Pancreas (tissue), 10 donors: ENCODE measurements around the gene PSEN2. TPM values are rescaled to one million over a fixed set of nuclear protein-coding genes. Genes with fewer than 3 reads are reported as not detected.
A peak's percentile ranks its signal among the peaks of the same experiment; 100 is the strongest.

Experiments used
- ATAC-seq, 4 donors: fragments of 200-7000 bp; cut with Tn5 transposase; one replicate each; pipeline versions ENCODE4 v1.8.0 to v1.9.1; 2020; ENCODE audit warnings: mild to moderate bottlenecking in 4 of 4, moderate library complexity in 4 of 4
- DNase-seq, 6 donors: peaks; one replicate each; pipeline ENCODE4 v3.0.0-alpha.2; 2020
- FAIRE-seq: peaks from 2 replicates; lab custom pipeline; 2012; peaks lifted over from hg19 to GRCh38; lab: Jason Lieb, UNC
- H3K27ac ChIP-seq, 4 donors: fragments of 200-600 bp; sonication (generic); 1 replicate in 3 of 4; 2 replicates in 1 of 4; pipeline versions ENCODE4 v1.5.0 to v1.8.0; 2020
- H3K27me3 ChIP-seq, 4 donors: fragments of 200-600 bp; one replicate each; pipeline ENCODE4 v1.8.0; 2021
- H3K36me3 ChIP-seq, 3 donors: fragments of 200-600 bp; sonication (generic) in 1 of 3; one replicate each; pipeline versions ENCODE4 v1.5.0 to v1.8.0; 2020 to 2021
- H3K4me1 ChIP-seq, 3 donors: fragments of 200-600 bp; one replicate each; pipeline ENCODE4 v1.8.0; 2021
- H3K4me3 ChIP-seq, 4 donors: fragments of 200-600 bp; sonication (generic) in 2 of 4; one replicate each; pipeline versions ENCODE4 v1.5.0 to v1.8.0; 2020 to 2021
- H3K9me3 ChIP-seq, 4 donors: fragments of 200-600 bp; one replicate each; pipeline ENCODE4 v1.8.0; 2021
- CTCF ChIP-seq, 4 donors: fragments of 200-600 bp; sonication (generic) in 3 of 4; IDR thresholded peaks; one replicate each; pipeline versions ENCODE4 v1.5.0 to v1.8.0; 2021; ENCODE audit warnings: antibody characterized with exemption in 4 of 4
- WGBS, 2 donors: extraction: QIAGEN DNeasy Blood & Tissue Kit; methylation state at CpG; one replicate each; pipeline ENCODE4 v1.1.7; 2013; 5-methylcytosine and 5-hydroxymethylcytosine counted together
- intact Hi-C, 3 donors: fragments of 100-400 bp; cut with DNase I; formaldehyde crosslinking; loops; one replicate each; pipeline versions ENCODE4 v1.11.1 to v1.14.2; 2022
- polyA plus RNA-seq, 2 donors: library from polyadenylated mRNA; stranded (reverse); fragments of 200-250 nt; gene quantifications; one replicate each; pipeline ENCODE4 v1.2.3, GENCODE V29; 2013
- total RNA-seq, 6 donors: library from RNA; stranded (reverse); fragmentation: NEBNext Ultra II Directional in 4 of 6; extraction: Animal tissue kit (Norgen Biotek cat#: 25700) in 4 of 6; gene quantifications; one replicate each; pipeline versions ENCODE4 v1.2.1 to v1.2.4, GENCODE V29; 2021 to 2023
- donor health status: healthy with polysubstance abuse.
- donor health status: DM: no; HTN: no; CAD: no; lungs with moderate emphysema.
- donor health status: DM: no; HTN: no; CAD: no.
- donor health status: control.
- donor health status: control.
- donor health status: Bipolar disorder and iron deficiency.
- donor health status: DM: yes; HTN: yes; CAD: no.
- donor health status: DM: no; HTN: no; CAD: no.
- donor health status: DM: no; HTN: no; CAD: no.
- donor health status: DM: yes; HTN: yes; CAD: no.

Gene PSEN2
- total and polyA plus RNA-seq, 8 donors: 31.4 to 70.2 (median 40.7) TPM

GRCh38 chr1:226875641-226876295 is 5.4 kb downstream of the PSEN2 start:
- no peak for FAIRE-seq
- 22 to 26% methylated on average over 11 of the region's 11 CpGs for WGBS, 2 donors
- Histone ChIP-seq H3K27ac (peak overlapping the region; percentile 17 to 88 (median 60)), H3K27me3 (no peaks in the 10 kb centered on the region), H3K4me3 (no peak overlapping the region), H3K4me1 (peaks cover 6 to 27% (median 26%) of the 10 kb centered on the region in 3 donors), H3K36me3 (peaks cover 0 to 16% (median 13%) of the 10 kb centered on the region in 3 donors), H3K9me3 (no peaks in the 10 kb centered on the region)
- intact Hi-C loops: no loop called here
- no peak for TF ChIP-seq CTCF (IDR thresholded peaks at IDR 0.05)
- peak; percentile 35 to 78 (median 60) for ATAC-seq
- peak in 5 of 6 donors; percentile 56 to 81 (median 76) for DNase-seq

- H3K36me3 ChIP-seq: peaks cover 3 to 16% (median 16%) of the 10 kb centered on the region in 3 donors
These were observed 7.3 kb downstream of the PSEN2 start for GRCh38 chr1:226877669-226878068.

GRCh38 chr1:226880372-226881287 is 10.2 kb downstream of the PSEN2 start:
- no peak for FAIRE-seq
- no peak for ATAC-seq

More at GRCh38 chr1:226877669-226878068, 7.3 kb downstream of the PSEN2 start:
- Histone ChIP-seq H3K27me3 (no peaks in the 10 kb centered on the region), H3K4me3 (no peak overlapping the region), H3K4me1 (peaks cover 8 to 32% (median 31%) of the 10 kb centered on the region in 3 donors), H3K9me3 (no peaks in the 10 kb centered on the region), H3K27ac (no peak overlapping the region)
- intact Hi-C loops: no loop called here
- TF ChIP-seq CTCF (IDR thresholded peaks at IDR 0.05): no peak
- no peak for DNase-seq
- 68 to 73% methylated on average over 7 of the region's 7 CpGs for WGBS, 2 donors
- FAIRE-seq: no peak
- ATAC-seq: no peak

GRCh38 chr1:226881515-226882185 is 11.2 kb downstream of the PSEN2 start:
- 86 to 89% methylated on average over 15 of the region's 15 CpGs for WGBS, 2 donors
- H3K4me1 ChIP-seq: peaks cover 7 to 13% (median 10%) of the 10 kb centered on the region in 3 donors
- TF ChIP-seq CTCF (IDR thresholded peaks at IDR 0.05): no peak
- peaks cover 3 to 32% (median 16%) of the 10 kb centered on the region in 3 donors for H3K36me3 ChIP-seq
- ATAC-seq (no peak), DNase-seq (no peak), FAIRE-seq (no peak)
- H3K9me3 ChIP-seq: no peaks in the 10 kb centered on the region
- intact Hi-C loops: no loop called here
- H3K27me3 ChIP-seq: no peaks in the 10 kb centered on the region
- H3K4me3 ChIP-seq: no peak overlapping the region
- H3K27ac ChIP-seq: no peak overlapping the region

More at GRCh38 chr1:226880372-226881287, 10.2 kb downstream of the PSEN2 start:
- Histone ChIP-seq H3K4me3 (no peak overlapping the region), H3K36me3 (peaks cover 3 to 22% (median 16%) of the 10 kb centered on the region in 3 donors), H3K27me3 (no peaks in the 10 kb centered on the region), H3K9me3 (no peaks in the 10 kb centered on the region), H3K27ac (no peak overlapping the region), H3K4me1 (peaks cover 7 to 16% (median 13%) of the 10 kb centered on the region in 3 donors)
- intact Hi-C loops: no loop called here
- no peak for TF ChIP-seq CTCF (IDR thresholded peaks at IDR 0.05)
- DNase-seq: no peak
- 88% methylated on average over 14 of the region's 14 CpGs for WGBS, 2 donors
